GM12878 (cell line): Measurements from ENCODE around the gene NAT9. TPM values are rescaled to one million over a fixed set of nuclear protein-coding genes. Genes with fewer than 3 reads are reported as not detected.

Source experiments
- ATAC-seq: fragments of 200-7000 bp; cut with Tn5 transposase; 3 replicates; pipeline ENCODE4 v1.9.1; 2020; ENCODE audit warnings: mild to moderate bottlenecking, moderate library complexity
- BruUV-seq: library from RNA; stranded (reverse); fragments of 400-500 nt; replicated peaks from 2 replicates; lab custom pipeline; 2021; lab: Mats Ljungman, UMichigan
- CTCF ChIA-PET: fragments of 300-600 bp; sonication (Branson Sonifier 250); formaldehyde crosslinking; extraction: SDS; loops from one replicate; lab custom pipeline; 2021; ENCODE audit warnings: inconsistent platforms; lab: Yijun Ruan, JAX
- POLR2A ChIA-PET: fragments of 350-600 bp; formaldehyde crosslinking; extraction: SDS; loops from one replicate; lab custom pipeline; 2021; ENCODE audit warnings: inconsistent platforms; lab: Charles Lee
- RAD21 ChIA-PET: fragments of 300-600 bp; sonication (Branson Sonifier 250); formaldehyde crosslinking; loops from one replicate; lab custom pipeline; 2023; ENCODE audit warnings: antibody characterized with exemption; ENCODE audit not compliant: unreplicated experiment; lab: Charles Lee
- SMC1A ChIA-PET: fragments of 300-600 bp; sonication (Branson Sonifier 250); formaldehyde crosslinking; loops from one replicate; lab custom pipeline; 2023; ENCODE audit not compliant: unreplicated experiment, uncharacterized antibody; lab: Charles Lee
- DNase-seq: peaks from one replicate; pipeline ENCODE4 v3.0.0-alpha.2; 2011; ENCODE audit warnings: low read depth, low spot score
- FAIRE-seq: peaks from 3 replicates; lab custom pipeline; 2011; peaks lifted over from hg19 to GRCh38; lab: Jason Lieb, UNC
- H2AFZ ChIP-seq: 2 replicates; pipeline ENCODE4 v1.6.0; 2011; ENCODE audit warnings: low read depth, low read length, control low read depth; ENCODE audit not compliant: control insufficient read depth
- H3K27ac ChIP-seq: 2 replicates; pipeline ENCODE4 v1.5.1; 2011; ENCODE audit warnings: control low read depth; ENCODE audit not compliant: control insufficient read depth, insufficient read depth
- H3K27me3 ChIP-seq, 2 experiments: replicated peaks in 1 of 2; 2 replicates each; pipeline versions ENCODE4 v1.6.0 to v1.6.1; 2011; ENCODE audit warnings: low read length in 1 of 2; ENCODE audit not compliant: control insufficient read depth in 2 of 2, insufficient read depth in 2 of 2
- H3K36me3 ChIP-seq, 2 experiments: 2 replicates each; pipeline ENCODE4 v1.5.1; 2011; ENCODE audit warnings: low read length in 1 of 2; ENCODE audit not compliant: control insufficient read depth in 2 of 2, insufficient read depth in 2 of 2
- H3K4me1 ChIP-seq: 2 replicates; pipeline ENCODE4 v1.6.1; 2011; ENCODE audit warnings: mild to moderate bottlenecking, low read length, moderate library complexity, mixed read lengths; ENCODE audit not compliant: control insufficient read depth, insufficient read depth
- H3K4me2 ChIP-seq: 2 replicates; pipeline ENCODE4 v1.6.0; 2011; ENCODE audit warnings: control low read depth; ENCODE audit not compliant: control insufficient read depth, insufficient read depth
- H3K4me3 ChIP-seq: fragments of 200-600 bp; sonication (generic); 2 replicates; pipeline ENCODE4 v1.5.1; 2016
- H3K79me2 ChIP-seq: 2 replicates; pipeline ENCODE4 v1.6.0; 2011; ENCODE audit warnings: low read length; ENCODE audit not compliant: control insufficient read depth, insufficient read depth
- H3K9ac ChIP-seq: 2 replicates; pipeline ENCODE4 v1.8.0; 2011; ENCODE audit warnings: low read length, control low read depth, mixed read lengths; ENCODE audit not compliant: control insufficient read depth, insufficient read depth
- H3K9me3 ChIP-seq: replicated peaks from 3 replicates; pipeline ENCODE4 v1.5.1; 2011; ENCODE audit warnings: mild to moderate bottlenecking, low read length; ENCODE audit not compliant: control insufficient read depth, insufficient read depth
- H4K20me1 ChIP-seq: 2 replicates; pipeline ENCODE4 v1.6.0; 2011; ENCODE audit not compliant: control insufficient read depth, insufficient read depth
- CHD4 ChIP-seq: fragments of 200-600 bp; sonication (generic); IDR thresholded peaks from 2 replicates; pipeline ENCODE4 v1.6.1; 2016; ENCODE audit warnings: mild to moderate bottlenecking
- JUNB ChIP-seq: IDR thresholded peaks from 2 replicates; pipeline ENCODE4 v1.6.1; 2016; ENCODE audit warnings: antibody characterized with exemption, mild to moderate bottlenecking
- PAX5 ChIP-seq: IDR thresholded peaks from 2 replicates; pipeline ENCODE4 v1.6.1; 2011; ENCODE audit warnings: low read depth, low read length, borderline replicate concordance
- SIN3A ChIP-seq: IDR thresholded peaks from 2 replicates; pipeline ENCODE4 v1.6.1; 2012; ENCODE audit warnings: low read depth, low read length, improper control_type of control experiment
- SPI1 ChIP-seq: IDR thresholded peaks from 2 replicates; pipeline ENCODE4 v1.6.1; 2011; ENCODE audit warnings: low read depth, mild to moderate bottlenecking, low read length, moderate library complexity, borderline replicate concordance; ENCODE audit not compliant: insufficient read depth
- ZNF274 ChIP-seq: IDR thresholded peaks from one replicate; pipeline ENCODE4 v1.8.0; 2011; ENCODE audit not compliant: insufficient read length, insufficient read depth
- WGBS: methylation state at CpG from one replicate; pipeline ENCODE4 v1.1.6; 2016; ENCODE audit warnings: low lambda C conversion rate; ENCODE audit not compliant: insufficient replicate concordance, insufficient coverage; ENCODE audit errors: missing lambda C conversion rate; 5-methylcytosine and 5-hydroxymethylcytosine counted together
- in situ Hi-C: fragments of 300-500 bp; cut with MboI; formaldehyde crosslinking; loops from 9 replicates; pipeline ENCODE4 v1.14.3; 2018; ENCODE audit warnings: mixed read lengths
- intact Hi-C: fragments of 100-400 bp; cut with micrococcal nuclease; formaldehyde crosslinking; loops from one replicate; pipeline ENCODE4 v1.14.2; 2022; ENCODE audit not compliant: unreplicated experiment
- polyA plus RNA-seq, 11 experiments: library from polyadenylated mRNA; depleted of rRNA in 4 of 11; unstranded in 6 of 11; stranded (reverse) in 5 of 11; fragments of >200 nt; fragmentation: Nextera tagmentation in 4 of 11; fragmentation: Illumina TruSeq in 1 of 11; extraction: Ambion mirVana in 4 of 11; extraction: Trizol in 1 of 11; gene quantifications; 1 replicate in 1 of 11; 2 replicates in 10 of 11; pipeline versions ENCODE4 v1.2.1 to v1.2.3, GENCODE V29; 2011 to 2016; ENCODE audit warnings: inconsistent platforms in 2 of 11, missing spikeins in 2 of 11, low read depth in 1 of 11
- total RNA-seq, 4 experiments: library from RNA; depleted of rRNA in 3 of 4; stranded (reverse); fragments of >200 nt in 3 of 4; fragmentation: Illumina TruSeq in 1 of 4; extraction: Trizol in 1 of 4; gene quantifications; 2 replicates each; pipeline versions ENCODE4 v1.2.1 to v1.2.3, GENCODE V29; 2013 to 2021
- TF ChIP-seq, protein P1 (sequence below): fragments of 450-650 bp; IDR thresholded peaks from 2 replicates; pipeline ENCODE4 v1.6.1; 2017; ENCODE audit warnings: mild to moderate bottlenecking, low read depth, inconsistent platforms; ENCODE audit not compliant: poor library complexity, severe bottlenecking
- TF ChIP-seq, protein P2 (sequence below), 3 experiments: IDR thresholded peaks in 2 of 3; conservative IDR thresholded peaks in 1 of 3; 2 replicates each; pipeline ENCODE4 v1.5.1; 2011; ENCODE audit warnings: low read depth in 3 of 3, low read length in 3 of 3, mild to moderate bottlenecking in 3 of 3, control low read depth in 2 of 3, moderate library complexity in 2 of 3, inconsistent platforms in 1 of 3, mixed read lengths in 1 of 3; ENCODE audit not compliant: control insufficient read depth in 2 of 3, insufficient read depth in 1 of 3; ENCODE audit errors: extremely low read depth in 1 of 3
- TF ChIP-seq, protein P3 (sequence below): fragments of 450-650 bp; formaldehyde crosslinking; IDR thresholded peaks from 2 replicates; pipeline ENCODE4 v1.4.0; 2022; ENCODE audit warnings: mild to moderate bottlenecking, moderate library complexity

The NAT9 gene
- total and polyA plus RNA-seq, 10 of the 15 experiments (the other 5 are each of a cell fraction or from before 2014, with no cell fraction given), result 3.5 to 45.3 (median 27.3) TPM

DNA sequence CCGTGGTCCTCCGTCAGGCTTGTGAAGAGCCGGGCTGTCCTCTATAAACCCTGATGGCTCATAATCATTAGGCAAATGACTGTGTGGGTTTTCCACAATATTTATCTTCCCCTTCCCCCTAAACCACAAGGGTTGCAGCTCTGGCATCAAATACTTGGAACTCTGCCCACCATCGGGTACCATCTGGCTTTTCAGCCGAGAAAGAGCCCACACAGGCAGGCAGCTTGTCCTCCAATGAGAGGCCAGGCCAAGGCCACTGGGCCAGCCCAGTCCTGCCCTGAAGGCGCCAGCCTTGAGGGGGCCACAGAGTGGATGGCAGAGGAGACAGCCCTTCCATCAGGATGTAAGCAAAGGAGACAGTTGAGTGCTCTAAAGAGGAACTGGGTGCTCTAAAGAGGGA lies 31.8 kb upstream of the NAT9 start:
- no peaks in the 10 kb centered on the region for H3K27me3 ChIP-seq
- no peak overlapping the region for H3K9ac ChIP-seq
- ChIA-PET SMC1A (interaction anchor here (1.1 kb wide), 1 partner anchor 1120 kb away, joined by 3 read pairs; no protein-coding TSS in a partner anchor), POLR2A (no interaction called here), CTCF (interaction anchor here (0.8 to 1.2 kb wide), 3 partner anchors 16 to 57 kb away, joined by 3 to 4 read pairs (median 3); no protein-coding TSS in a partner anchor), RAD21 (no interaction called here)
- ATAC-seq (no peak), FAIRE-seq (no peak), DNase-seq (no peak)
- H3K4me2 ChIP-seq, result no peak overlapping the region
- 61% methylated on average over 6 of the region's 6 CpGs for WGBS
- H3K79me2 ChIP-seq, result no peaks in the 10 kb centered on the region
- no peaks in the 10 kb centered on the region for H3K9me3 ChIP-seq
- no peak overlapping the region for H3K4me3 ChIP-seq
- no peak overlapping the region for H3K27ac ChIP-seq
- H3K36me3 ChIP-seq, result no peaks in the 10 kb centered on the region; a peak in 2 of 4 replicates
- TF ChIP-seq CHD4, result no peak
- TF ChIP-seq, protein P1, sequence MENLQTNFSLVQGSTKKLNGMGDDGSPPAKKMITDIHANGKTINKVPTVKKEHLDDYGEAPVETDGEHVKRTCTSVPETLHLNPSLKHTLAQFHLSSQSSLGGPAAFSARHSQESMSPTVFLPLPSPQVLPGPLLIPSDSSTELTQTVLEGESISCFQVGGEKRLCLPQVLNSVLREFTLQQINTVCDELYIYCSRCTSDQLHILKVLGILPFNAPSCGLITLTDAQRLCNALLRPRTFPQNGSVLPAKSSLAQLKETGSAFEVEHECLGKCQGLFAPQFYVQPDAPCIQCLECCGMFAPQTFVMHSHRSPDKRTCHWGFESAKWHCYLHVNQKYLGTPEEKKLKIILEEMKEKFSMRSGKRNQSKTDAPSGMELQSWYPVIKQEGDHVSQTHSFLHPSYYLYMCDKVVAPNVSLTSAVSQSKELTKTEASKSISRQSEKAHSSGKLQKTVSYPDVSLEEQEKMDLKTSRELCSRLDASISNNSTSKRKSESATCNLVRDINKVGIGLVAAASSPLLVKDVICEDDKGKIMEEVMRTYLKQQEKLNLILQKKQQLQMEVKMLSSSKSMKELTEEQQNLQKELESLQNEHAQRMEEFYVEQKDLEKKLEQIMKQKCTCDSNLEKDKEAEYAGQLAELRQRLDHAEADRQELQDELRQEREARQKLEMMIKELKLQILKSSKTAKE, result no peak
- H2AFZ ChIP-seq, result no peak overlapping the region
- BruUV-seq, result no TSS peak
- in situ Hi-C loops (no loop called here), intact Hi-C loops (no loop called here)
- H3K4me1 ChIP-seq, result no peaks in the 10 kb centered on the region
- no peaks in the 10 kb centered on the region for H4K20me1 ChIP-seq

DNA sequence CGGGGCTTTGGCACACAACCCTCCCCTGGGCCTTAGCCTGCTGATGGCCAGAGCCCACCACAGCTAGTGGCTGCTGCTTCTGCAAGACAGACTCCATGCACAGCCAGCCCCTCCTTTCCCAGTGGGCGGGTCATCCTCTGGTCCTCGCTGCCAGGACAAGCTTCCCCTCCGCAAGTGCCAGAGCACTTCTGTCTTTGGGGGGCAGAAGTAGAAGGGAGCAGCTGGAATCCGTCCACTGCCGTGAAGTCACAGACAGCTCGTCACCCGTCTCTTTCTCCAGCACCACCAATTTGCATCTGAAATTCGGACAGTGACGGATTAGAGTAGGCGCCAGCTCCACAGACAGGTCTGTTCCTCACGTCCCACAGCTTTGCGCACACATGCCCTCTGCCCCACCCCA lies 31.3 kb upstream of the NAT9 start:
- Histone ChIP-seq H3K4me1 (no peaks in the 10 kb centered on the region), H3K36me3 (no peaks in the 10 kb centered on the region; a peak in 2 of 4 replicates), H3K27me3 (no peaks in the 10 kb centered on the region), H4K20me1 (no peaks in the 10 kb centered on the region), H3K9ac (no peak overlapping the region), H3K4me3 (no peak overlapping the region), H3K4me2 (no peak overlapping the region), H3K27ac (no peak overlapping the region), H2AFZ (no peak overlapping the region), H3K9me3 (no peaks in the 10 kb centered on the region), H3K79me2 (no peaks in the 10 kb centered on the region)
- ChIA-PET RAD21 (no interaction called here), CTCF (interaction anchor here (1.0 to 1.2 kb wide), 3 partner anchors 16 to 58 kb away, joined by 3 to 4 read pairs (median 4); no protein-coding TSS in a partner anchor), SMC1A (interaction anchor here (1.1 kb wide), 1 partner anchor 1120 kb away, joined by 3 read pairs; no protein-coding TSS in a partner anchor), POLR2A (no interaction called here)
- 94% methylated on average over 13 of the region's 13 CpGs for WGBS
- ATAC-seq (no peak), FAIRE-seq (no peak), DNase-seq (no peak)
- intact Hi-C loops (no loop called here), in situ Hi-C loops (no loop called here)
- no TSS peak for BruUV-seq
- TF ChIP-seq PAX5, result no peak
- no peak for TF ChIP-seq JUNB
- no peak for TF ChIP-seq ZNF274
- TF ChIP-seq, protein P2, sequence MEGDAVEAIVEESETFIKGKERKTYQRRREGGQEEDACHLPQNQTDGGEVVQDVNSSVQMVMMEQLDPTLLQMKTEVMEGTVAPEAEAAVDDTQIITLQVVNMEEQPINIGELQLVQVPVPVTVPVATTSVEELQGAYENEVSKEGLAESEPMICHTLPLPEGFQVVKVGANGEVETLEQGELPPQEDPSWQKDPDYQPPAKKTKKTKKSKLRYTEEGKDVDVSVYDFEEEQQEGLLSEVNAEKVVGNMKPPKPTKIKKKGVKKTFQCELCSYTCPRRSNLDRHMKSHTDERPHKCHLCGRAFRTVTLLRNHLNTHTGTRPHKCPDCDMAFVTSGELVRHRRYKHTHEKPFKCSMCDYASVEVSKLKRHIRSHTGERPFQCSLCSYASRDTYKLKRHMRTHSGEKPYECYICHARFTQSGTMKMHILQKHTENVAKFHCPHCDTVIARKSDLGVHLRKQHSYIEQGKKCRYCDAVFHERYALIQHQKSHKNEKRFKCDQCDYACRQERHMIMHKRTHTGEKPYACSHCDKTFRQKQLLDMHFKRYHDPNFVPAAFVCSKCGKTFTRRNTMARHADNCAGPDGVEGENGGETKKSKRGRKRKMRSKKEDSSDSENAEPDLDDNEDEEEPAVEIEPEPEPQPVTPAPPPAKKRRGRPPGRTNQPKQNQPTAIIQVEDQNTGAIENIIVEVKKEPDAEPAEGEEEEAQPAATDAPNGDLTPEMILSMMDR (IDR thresholded peaks at IDR 0.05 in 2 of 3, conservative IDR thresholded peaks at IDR 0.05 in 1 of 3; ENCODE audit: control insufficient read depth in 2 of 3, extremely low read depth in 1 of 3, insufficient read depth in 1 of 3, low read depth in 3 of 3, low read length in 3 of 3), result no peak
- no peak for TF ChIP-seq SPI1
- TF ChIP-seq, protein P3, sequence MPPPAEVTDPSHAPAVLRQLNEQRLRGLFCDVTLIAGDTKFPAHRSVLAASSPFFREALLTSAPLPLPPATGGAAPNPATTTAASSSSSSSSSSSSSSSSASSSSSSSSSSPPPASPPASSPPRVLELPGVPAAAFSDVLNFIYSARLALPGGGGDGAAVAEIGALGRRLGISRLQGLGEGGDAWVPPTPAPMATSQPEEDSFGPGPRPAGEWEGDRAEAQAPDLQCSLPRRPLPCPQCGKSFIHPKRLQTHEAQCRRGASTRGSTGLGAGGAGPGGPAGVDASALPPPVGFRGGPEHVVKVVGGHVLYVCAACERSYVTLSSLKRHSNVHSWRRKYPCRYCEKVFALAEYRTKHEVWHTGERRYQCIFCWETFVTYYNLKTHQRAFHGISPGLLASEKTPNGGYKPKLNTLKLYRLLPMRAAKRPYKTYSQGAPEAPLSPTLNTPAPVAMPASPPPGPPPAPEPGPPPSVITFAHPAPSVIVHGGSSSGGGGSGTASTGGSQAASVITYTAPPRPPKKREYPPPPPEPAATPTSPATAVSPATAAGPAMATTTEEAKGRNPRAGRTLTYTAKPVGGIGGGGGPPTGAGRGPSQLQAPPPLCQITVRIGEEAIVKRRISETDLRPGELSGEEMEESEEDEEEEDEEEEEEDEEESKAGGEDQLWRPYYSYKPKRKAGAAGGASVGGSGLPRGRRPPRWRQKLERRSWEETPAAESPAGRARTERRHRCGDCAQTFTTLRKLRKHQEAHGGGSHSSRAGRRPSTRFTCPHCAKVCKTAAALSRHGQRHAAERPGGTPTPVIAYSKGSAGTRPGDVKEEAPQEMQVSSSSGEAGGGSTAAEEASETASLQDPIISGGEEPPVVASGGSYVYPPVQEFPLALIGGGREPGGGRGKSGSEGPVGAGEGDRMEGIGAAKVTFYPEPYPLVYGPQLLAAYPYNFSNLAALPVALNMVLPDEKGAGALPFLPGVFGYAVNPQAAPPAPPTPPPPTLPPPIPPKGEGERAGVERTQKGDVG (CRISPR knock-in tag), result no peak
- TF ChIP-seq SIN3A, result no peak
